ENCODE results near the gene ANAPC7.
"Not testable (repeated sequence)": the region's sequence is repeated elsewhere in the genome, so short reads cannot be mapped to it uniquely, and the experiment has no call there.

ANAPC7 gene

GRCh38 chr12:110373425-110373824, 30.1 kb downstream of the ANAPC7 start:
- no peak for DNase-seq

- no peak for DNase-seq
Observed at GRCh38 chr12:110373025-110373424, 30.5 kb downstream of the ANAPC7 start.

- DNase-seq, result no peak
Observed at GRCh38 chr12:110372056-110372425, 31.5 kb downstream of the ANAPC7 start.

GRCh38 chr12:110371408-110372055, 32.0 kb downstream of the ANAPC7 start:
- DNase-seq, result no peak

- no peak for DNase-seq
Observed at GRCh38 chr12:110370732-110371231, 32.7 kb downstream of the ANAPC7 start.

DNA sequence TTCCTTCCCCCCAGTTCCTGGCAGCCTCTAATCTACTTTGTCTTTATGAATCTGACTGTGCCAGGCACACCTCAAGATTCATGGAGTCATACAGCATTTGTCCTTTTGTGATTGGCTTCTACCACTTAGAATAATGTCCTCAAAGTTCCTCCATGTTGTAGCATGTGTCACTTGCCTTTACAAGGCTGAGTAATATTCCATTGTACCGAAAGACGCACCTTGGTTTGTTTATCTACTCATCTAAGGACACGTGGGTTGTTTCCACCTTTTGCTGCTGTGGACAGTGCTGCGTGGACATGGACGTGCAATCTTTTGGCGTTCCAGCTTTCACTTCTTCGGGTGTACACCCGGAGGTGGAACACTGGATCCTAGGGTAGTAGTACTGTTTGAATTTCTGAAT, 33.5 kb downstream of the ANAPC7 start:
- DNase-seq, result no peak

DNA sequence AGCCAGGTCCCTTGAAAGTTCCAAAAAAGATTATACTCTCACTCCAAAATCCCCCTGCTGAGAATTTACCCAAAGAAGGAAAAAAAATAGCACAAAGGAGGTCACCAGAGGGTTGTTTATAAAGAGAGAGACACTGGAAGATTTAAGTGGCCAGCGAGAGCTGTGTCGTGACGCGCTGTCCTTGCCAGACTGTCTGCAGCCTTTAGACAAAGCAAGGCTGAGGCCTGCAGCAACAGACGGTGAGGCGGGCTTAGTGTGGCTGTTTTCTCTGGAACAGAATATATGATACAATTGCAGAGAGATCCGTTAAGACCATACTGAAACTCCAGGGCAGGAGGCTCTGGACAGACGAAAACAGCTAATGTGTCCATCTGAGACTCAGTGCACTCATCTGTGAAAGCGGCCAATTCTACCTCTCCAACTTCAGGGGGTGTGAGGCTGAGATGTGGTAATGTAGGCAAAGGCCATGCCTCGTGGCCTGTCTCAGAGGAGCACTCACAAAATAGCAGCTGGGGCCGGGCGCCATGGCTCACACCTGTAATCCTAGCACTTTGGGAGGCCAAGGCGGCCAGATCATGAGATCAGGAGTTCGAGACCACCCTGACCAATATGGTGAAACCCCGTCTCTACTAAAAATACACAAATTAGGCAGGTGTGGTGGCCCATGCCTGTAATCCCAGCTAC, 36.2 kb downstream of the ANAPC7 start:
- DNase-seq, result no peak

DNA sequence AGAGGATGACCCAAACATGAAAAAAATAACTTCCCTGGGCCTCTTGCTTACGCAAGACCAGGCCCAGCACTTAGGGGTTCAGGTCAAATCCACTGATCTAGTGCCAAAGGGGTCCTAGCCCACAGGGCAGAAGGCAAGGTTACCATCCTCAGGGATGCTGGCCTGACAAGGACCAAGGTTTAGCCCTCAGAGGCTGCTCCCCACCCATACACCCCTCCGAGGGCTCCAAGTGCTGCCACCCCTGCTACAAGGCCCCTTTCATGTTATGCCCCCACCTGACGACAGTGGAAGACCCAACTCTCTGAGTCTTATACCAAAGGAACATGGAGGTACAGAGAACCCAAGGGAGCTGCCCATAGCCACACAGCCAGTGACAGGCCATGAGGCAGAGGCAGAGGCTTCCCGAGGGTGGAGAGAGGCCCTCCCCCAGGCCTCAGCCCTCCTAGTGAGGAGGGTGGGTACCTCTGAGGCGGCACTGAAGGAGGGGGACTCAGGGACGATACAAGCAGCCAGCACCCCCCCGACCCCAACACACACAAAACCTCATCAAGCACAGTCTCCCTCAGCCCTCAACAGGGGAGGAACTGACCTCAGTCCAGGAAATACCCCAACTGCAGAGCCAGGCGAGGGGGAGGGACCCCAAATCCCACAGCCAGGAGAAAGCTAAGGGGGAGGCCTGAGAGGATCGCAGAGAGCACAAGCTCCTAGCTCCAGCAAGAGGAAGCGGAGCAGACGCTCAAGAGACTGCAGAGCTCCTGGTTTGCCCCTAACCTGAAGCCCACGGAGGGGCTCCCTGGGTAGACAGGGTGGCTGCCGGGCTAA, 37.0 kb downstream of the ANAPC7 start:
- no peak for DNase-seq

- no peak for DNase-seq
Observed at GRCh38 chr12:110365489-110366320, 37.8 kb downstream of the ANAPC7 start.

- no peak for DNase-seq
Observed at GRCh38 chr12:110361216-110361615, 42.3 kb downstream of the ANAPC7 start.

DNA sequence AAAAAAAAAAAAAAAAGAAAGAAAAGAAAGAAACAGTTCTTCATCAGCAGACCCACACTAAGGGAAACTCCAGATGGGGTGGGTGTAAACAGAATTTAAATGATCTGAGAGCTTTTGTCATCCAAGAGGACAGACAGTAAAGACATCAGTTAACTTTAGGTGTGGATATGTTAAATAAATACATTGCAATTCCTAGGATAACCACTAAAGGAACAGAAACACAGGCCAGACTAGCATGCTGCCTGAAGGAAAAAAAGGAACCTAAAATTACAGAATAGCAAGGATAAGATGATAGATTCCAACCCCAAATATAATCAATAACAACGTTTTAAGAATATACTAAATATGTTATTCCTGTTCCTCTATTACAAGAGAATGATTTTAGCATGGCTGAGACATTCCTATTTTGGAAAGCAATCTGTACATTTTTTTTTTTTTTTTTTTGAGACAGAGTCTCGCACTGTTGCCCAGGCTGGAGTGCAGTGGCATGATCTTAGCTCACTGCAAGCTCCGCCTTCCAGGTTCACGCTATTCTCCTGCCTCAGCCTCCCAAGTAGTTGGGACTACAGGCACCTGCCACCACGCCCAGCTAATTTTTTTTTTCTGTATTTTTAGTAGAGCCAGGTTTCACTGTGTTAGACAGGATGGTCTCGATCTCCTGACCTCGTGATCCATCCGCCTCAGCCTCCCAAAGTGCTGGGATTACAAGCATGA, 45.0 kb downstream of the ANAPC7 start:
- DNase-seq, result not testable (repeated sequence)

DNA sequence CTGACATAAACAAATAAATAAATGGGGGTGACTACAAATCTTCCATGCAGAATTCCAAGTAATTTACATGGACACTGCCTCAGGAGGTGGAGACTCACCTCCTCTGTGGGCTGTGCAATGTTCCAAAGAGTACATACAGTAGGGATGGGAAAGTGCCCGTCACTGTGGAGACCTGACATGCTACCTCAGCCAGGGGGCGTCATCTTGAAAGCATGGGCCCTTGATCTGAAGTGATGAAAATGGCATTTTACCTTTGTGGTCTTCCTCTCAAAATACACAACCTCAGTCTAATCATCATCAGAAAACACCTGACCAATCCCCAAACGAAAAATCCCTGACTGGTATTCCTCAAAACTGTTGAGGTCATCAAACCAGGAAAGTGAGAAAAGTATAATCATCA, 48.4 kb downstream of the ANAPC7 start:
- peak; percentile 21 for DNase-seq

GRCh38 chr12:110354172-110354780, 49.2 kb downstream of the ANAPC7 start:
- DNase-seq, result no peak

- no peak for DNase-seq
Observed at GRCh38 chr12:110353211-110353965, 50.1 kb downstream of the ANAPC7 start.

GRCh38 chr12:110352401-110352800, 51.1 kb downstream of the ANAPC7 start:
- DNase-seq, result no peak

DNA sequence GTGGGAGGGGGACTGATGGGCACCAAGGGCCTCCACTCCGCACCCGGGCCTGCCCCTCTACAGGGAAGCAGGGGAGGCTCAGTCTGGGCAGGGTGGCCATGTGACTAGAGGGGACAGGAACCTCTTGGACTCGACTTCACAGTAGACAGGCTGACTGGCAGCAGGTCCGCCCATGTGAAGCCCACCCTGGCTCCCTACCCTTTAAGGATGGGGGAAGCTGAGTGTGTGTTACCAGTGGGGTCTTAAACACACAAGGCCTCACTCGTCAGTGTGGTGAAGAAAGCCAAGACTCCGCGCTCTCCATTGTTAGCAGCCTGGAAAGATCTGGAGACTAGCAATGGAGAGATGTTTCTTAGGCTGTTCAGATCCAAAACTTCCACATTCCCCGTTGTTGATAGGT, 52.4 kb downstream of the ANAPC7 start:
- DNase-seq, result no peak

- DNase-seq, result no peak
Observed at GRCh38 chr12:110349514-110350151, 53.9 kb downstream of the ANAPC7 start.

DNA sequence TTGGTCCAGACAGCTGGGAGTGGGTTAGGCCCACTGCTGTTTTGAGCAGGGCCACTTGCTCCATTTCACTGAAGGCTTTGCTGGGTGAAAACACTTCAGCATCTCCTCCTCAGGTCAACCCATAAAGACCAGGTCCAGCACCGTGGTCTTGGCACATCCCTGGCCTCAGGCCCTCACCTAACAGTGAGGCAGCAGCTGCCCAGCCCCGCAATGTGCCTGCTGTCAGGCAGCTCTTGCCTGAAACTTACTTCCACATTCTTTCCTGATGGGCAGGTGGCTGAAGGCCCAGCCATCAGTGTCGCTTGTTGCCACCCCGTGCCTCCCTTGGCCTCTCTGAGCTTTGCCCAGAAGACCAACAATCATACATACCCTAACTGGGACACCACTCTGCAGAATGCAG, 54.4 kb downstream of the ANAPC7 start:
- DNase-seq, result no peak

DNA sequence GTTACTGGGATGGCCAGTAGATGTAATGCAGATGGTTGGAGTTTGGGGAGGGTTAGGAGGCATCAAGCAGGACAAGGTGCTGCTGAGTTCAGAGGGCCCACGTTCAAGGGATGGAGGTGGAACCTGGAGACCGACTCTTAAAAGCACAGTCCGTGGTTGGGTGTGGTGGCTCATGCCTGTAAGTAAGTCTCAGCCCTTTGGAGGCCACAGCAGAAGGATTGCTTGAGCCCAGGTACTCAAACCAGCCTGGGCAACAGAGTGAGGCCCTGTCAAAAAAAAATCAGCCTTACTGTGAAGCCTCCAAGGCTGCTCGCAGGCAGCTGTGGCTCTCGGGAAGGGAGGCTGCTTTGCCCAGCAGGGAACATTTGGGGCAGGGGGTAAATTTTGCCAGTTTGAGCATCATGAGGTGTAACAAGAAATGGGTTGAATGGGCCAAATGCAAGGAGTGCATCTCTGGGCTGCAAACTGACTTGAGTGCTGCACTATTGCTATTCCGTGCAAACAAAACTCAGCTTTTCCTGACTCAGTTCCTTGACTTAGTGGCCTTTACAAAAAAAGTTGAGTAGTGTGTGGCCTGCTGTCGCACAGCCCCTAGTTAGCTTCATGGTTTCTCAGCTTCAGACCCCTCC, 55.0 kb downstream of the ANAPC7 start:
- no peak for DNase-seq

- no peak for DNase-seq
Observed at GRCh38 chr12:110347767-110348166, 55.7 kb downstream of the ANAPC7 start.

All from NCI-H146 (cell line).